Caco-2 (cell line): ENCODE data around the gene ACKR1. TPM values are rescaled to one million over a fixed set of nuclear protein-coding genes. Genes with fewer than 3 reads are reported as not detected.

Experiments
- BruUV-seq: library from RNA; stranded (reverse); fragments of 400-500 nt; replicated peaks from 2 replicates; lab custom pipeline; 2021; lab: Mats Ljungman, UMichigan
- CTCF ChIA-PET: fragments of 300-600 bp; sonication (Branson Sonifier 250); formaldehyde crosslinking; loops from one replicate; lab custom pipeline; 2022; ENCODE audit warnings: antibody characterized with exemption; lab: Charles Lee
- POLR2A ChIA-PET: fragments of 300-600 bp; sonication (Branson Sonifier 250); formaldehyde crosslinking; loops from one replicate; lab custom pipeline; 2022; ENCODE audit warnings: antibody characterized with exemption; lab: Charles Lee
- DNase-seq, 2 experiments: peaks; one replicate each; pipeline versions ENCODE4 v3.0.0 to v3.0.0-alpha.2; 2020 to 2022
- H3K27me3 ChIP-seq: replicated peaks from 2 replicates; pipeline ENCODE4 v1.6.0; 2011; ENCODE audit warnings: low read length; ENCODE audit not compliant: control insufficient read depth, insufficient read depth
- H3K36me3 ChIP-seq: 2 replicates; pipeline ENCODE4 v1.5.1; 2011; ENCODE audit warnings: low read length; ENCODE audit not compliant: control insufficient read depth, insufficient read depth
- H3K4me1 ChIP-seq: fragments of 250-450 bp; sonication (Bioruptor Pico); 2 replicates; pipeline ENCODE4 v1.5.1; 2020; ENCODE audit warnings: mild to moderate bottlenecking
- H3K4me3 ChIP-seq: 2 replicates; pipeline ENCODE4 v1.5.1; 2011; ENCODE audit warnings: low read depth, mild to moderate bottlenecking, control low read depth, low read length
- H3K9me3 ChIP-seq: fragments of 250-450 bp; sonication (Bioruptor Pico); 2 replicates; pipeline ENCODE4 v1.5.1; 2020; ENCODE audit warnings: mild to moderate bottlenecking, moderate library complexity
- H3K27ac Mint-ChIP-seq: one replicate; pipeline ENCODE4 v1.8.0; 2022; ENCODE audit warnings: mixed read lengths; ENCODE audit not compliant: unreplicated experiment
- H3K27me3 Mint-ChIP-seq: one replicate; pipeline ENCODE4 v1.8.0; 2022; ENCODE audit warnings: mixed read lengths; ENCODE audit not compliant: insufficient read depth, unreplicated experiment
- H3K36me3 Mint-ChIP-seq: one replicate; pipeline ENCODE4 v1.8.0; 2022; ENCODE audit warnings: mild to moderate bottlenecking, mixed read lengths; ENCODE audit not compliant: insufficient read depth, unreplicated experiment
- H3K4me1 Mint-ChIP-seq: one replicate; pipeline ENCODE4 v1.8.0; 2022; ENCODE audit warnings: low read depth, mixed read lengths; ENCODE audit not compliant: unreplicated experiment
- H3K4me3 Mint-ChIP-seq: one replicate; pipeline ENCODE4 v1.8.0; 2022; ENCODE audit warnings: mild to moderate bottlenecking, moderate library complexity, mixed read lengths; ENCODE audit not compliant: unreplicated experiment
- H3K9me3 Mint-ChIP-seq: one replicate; pipeline ENCODE4 v1.8.0; 2022; ENCODE audit warnings: mixed read lengths; ENCODE audit not compliant: unreplicated experiment
- CTCF ChIP-seq, 2 experiments: fragments of 200-600 bp in 1 of 2; IDR thresholded peaks; 1 replicate in 1 of 2; 2 replicates in 1 of 2; pipeline versions ENCODE4 v1.5.1 to v1.8.0; 2011 to 2022; ENCODE audit warnings: antibody characterized with exemption in 1 of 2, control low read depth in 1 of 2, inconsistent platforms in 1 of 2, low read depth in 1 of 2, low read length in 1 of 2, mild to moderate bottlenecking in 1 of 2, moderate library complexity in 1 of 2; ENCODE audit not compliant: insufficient read depth in 1 of 2, severe bottlenecking in 1 of 2, unreplicated experiment in 1 of 2
- intact Hi-C: fragments of 100-400 bp; cut with micrococcal nuclease; formaldehyde crosslinking; loops from one replicate; pipeline ENCODE4 v1.10.0; 2022; ENCODE audit not compliant: unreplicated experiment
- total RNA-seq: library from RNA; stranded (reverse); gene quantifications from 2 replicates; pipeline ENCODE4 v1.2.3, GENCODE V29; 2022

ACKR1 gene
- total RNA-seq, 1 experiment from 2014 or later, result not detected

GRCh38 chr1:159187033-159187432, 17.6 kb upstream of the ACKR1 start:
- H3K4me1 ChIP-seq, result no peaks in the 10 kb centered on the region
- intact Hi-C loops, result no loop called here
- peaks cover 30% of the 10 kb centered on the region for H3K27me3 Mint-ChIP-seq
- TF ChIP-seq CTCF (IDR thresholded peaks at IDR 0.05; ENCODE audit: insufficient read depth in 1 of 2, low read depth in 1 of 2, low read length in 1 of 2, severe bottlenecking in 1 of 2, unreplicated experiment in 1 of 2), result no peak
- no peaks in the 10 kb centered on the region for H3K27me3 ChIP-seq
- H3K9me3 ChIP-seq, result no peaks in the 10 kb centered on the region
- no peaks in the 10 kb centered on the region for H3K4me1 Mint-ChIP-seq
- ChIA-PET CTCF (no interaction called here), POLR2A (no interaction called here)
- H3K4me3 ChIP-seq, result no peak overlapping the region
- no peak overlapping the region for H3K4me3 Mint-ChIP-seq
- H3K9me3 Mint-ChIP-seq, result no peaks in the 10 kb centered on the region
- no TSS peak for BruUV-seq
- H3K36me3 ChIP-seq, result no peaks in the 10 kb centered on the region
- H3K27ac Mint-ChIP-seq, result no peak overlapping the region
- DNase-seq, result no peak
- H3K36me3 Mint-ChIP-seq, result no peaks in the 10 kb centered on the region

- Mint-ChIP-seq H3K9me3 (no peaks in the 10 kb centered on the region), H3K27ac (no peak overlapping the region), H3K4me3 (no peak overlapping the region), H3K4me1 (no peaks in the 10 kb centered on the region), H3K36me3 (no peaks in the 10 kb centered on the region), H3K27me3 (peaks cover 28% of the 10 kb centered on the region)
- POLR2A ChIA-PET, result no interaction called here
- intact Hi-C loops, result no loop called here
- Histone ChIP-seq H3K27me3 (no peaks in the 10 kb centered on the region), H3K9me3 (no peaks in the 10 kb centered on the region), H3K4me1 (no peaks in the 10 kb centered on the region), H3K36me3 (no peaks in the 10 kb centered on the region), H3K4me3 (no peak overlapping the region)
- no peak for TF ChIP-seq CTCF (IDR thresholded peaks at IDR 0.05; ENCODE audit: insufficient read depth in 1 of 2, low read depth in 1 of 2, low read length in 1 of 2, severe bottlenecking in 1 of 2, unreplicated experiment in 1 of 2)
- DNase-seq, result no peak
- CTCF ChIA-PET, result interaction anchor here (0.5 to 0.6 kb wide), 2 partner anchors 9 to 20 kb away, joined by 3 read pairs; no protein-coding TSS in a partner anchor
- no TSS peak for BruUV-seq
These were observed 16.9 kb upstream of the ACKR1 start for GRCh38 chr1:159187647-159188374.

- Histone ChIP-seq H3K36me3 (no peaks in the 10 kb centered on the region), H3K4me3 (no peak overlapping the region), H3K4me1 (no peaks in the 10 kb centered on the region), H3K9me3 (no peaks in the 10 kb centered on the region), H3K27me3 (no peaks in the 10 kb centered on the region)
- no TSS peak for BruUV-seq
- Mint-ChIP-seq H3K4me3 (no peak overlapping the region), H3K4me1 (no peaks in the 10 kb centered on the region), H3K27ac (no peak overlapping the region), H3K27me3 (peaks cover 28% of the 10 kb centered on the region), H3K36me3 (no peaks in the 10 kb centered on the region), H3K9me3 (no peaks in the 10 kb centered on the region)
- ChIA-PET CTCF (interaction anchor here (0.5 to 0.6 kb wide), 2 partner anchors 8 to 19 kb away, joined by 3 read pairs; no protein-coding TSS in a partner anchor), POLR2A (no interaction called here)
- TF ChIP-seq CTCF (IDR thresholded peaks at IDR 0.05; ENCODE audit: insufficient read depth in 1 of 2, low read depth in 1 of 2, low read length in 1 of 2, severe bottlenecking in 1 of 2, unreplicated experiment in 1 of 2), result no peak
- DNase-seq, result no peak
- intact Hi-C loops, result no loop called here
These were observed 16.3 kb upstream of the ACKR1 start for GRCh38 chr1:159188375-159188788.
